ENCODE data around the gene P2RX5.

P2RX5 gene

DNA sequence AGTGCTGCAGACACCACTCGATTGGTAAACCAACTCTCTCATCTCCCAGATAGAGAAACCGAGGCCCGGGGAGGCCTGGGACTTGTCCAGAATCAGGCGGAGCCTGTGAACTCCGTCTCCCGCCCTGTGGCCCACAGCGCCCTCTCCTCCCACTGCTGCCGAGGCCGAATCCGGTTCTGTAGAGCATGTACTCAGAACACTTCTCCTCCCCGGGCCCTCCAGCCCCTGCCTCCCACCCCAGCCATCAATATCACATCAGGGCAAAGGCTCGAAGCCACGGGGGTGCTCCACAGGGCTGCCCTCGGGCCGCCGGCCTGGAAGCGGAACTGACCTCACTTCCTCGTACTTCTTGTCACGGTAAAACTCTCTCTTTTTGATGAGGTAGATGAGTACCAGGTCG lies 14.4 kb downstream of the P2RX5 start:
- no peak for DNase-seq (ENCODE audit: low spot score)

DNA sequence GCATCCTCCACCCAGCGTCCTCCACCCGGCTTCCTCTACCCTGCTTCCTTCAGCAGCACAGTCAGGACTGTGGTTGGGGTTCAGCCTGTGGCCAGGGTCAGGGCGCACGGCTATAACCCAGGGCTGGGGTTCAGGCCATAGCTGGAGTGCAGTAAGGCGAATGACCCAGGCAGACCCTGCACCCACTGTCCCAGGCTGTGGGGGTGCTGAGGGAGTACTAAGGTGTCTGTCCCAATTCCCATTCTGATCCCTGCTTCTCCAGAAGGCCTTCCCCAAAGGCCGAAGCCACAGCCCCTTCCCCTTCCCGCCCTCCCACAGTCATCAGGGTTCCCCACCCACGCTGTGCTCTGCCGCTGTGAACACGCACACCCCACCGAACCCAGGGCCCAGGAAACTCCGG lies 14.9 kb downstream of the P2RX5 start:
- peak; percentile 61 for DNase-seq (ENCODE audit: low spot score)

DNA sequence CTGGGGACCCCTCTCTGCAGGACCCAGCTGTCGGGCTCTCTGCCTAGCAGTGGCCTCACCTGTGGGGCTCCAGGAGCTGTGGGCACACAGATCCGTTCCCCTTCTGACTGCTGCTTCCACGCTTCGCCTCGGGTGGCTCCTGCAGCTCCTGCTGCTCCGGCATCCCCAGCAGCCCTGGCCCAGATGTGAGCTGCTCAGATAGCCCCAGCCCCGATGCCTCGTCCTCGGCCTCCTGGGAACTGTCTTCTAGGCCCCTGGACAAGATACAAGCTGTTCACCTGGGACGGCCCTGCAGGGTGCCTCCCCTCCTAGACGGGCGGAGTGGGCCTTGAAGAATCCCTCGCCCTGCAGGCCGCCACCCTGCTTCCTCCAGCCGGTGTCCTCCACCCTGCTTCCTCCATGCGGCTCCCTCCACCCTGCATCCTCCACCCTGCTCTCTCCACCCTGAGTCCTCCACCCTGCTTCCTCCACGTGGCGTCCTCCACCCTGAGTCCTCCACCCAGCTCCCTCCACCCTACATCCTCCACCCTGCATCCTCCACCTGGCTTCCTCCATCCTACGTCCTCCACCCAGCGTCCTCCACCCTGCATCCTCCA lies 16.3 kb downstream of the P2RX5 start:
- no peak for DNase-seq (ENCODE audit: low spot score)

DNA sequence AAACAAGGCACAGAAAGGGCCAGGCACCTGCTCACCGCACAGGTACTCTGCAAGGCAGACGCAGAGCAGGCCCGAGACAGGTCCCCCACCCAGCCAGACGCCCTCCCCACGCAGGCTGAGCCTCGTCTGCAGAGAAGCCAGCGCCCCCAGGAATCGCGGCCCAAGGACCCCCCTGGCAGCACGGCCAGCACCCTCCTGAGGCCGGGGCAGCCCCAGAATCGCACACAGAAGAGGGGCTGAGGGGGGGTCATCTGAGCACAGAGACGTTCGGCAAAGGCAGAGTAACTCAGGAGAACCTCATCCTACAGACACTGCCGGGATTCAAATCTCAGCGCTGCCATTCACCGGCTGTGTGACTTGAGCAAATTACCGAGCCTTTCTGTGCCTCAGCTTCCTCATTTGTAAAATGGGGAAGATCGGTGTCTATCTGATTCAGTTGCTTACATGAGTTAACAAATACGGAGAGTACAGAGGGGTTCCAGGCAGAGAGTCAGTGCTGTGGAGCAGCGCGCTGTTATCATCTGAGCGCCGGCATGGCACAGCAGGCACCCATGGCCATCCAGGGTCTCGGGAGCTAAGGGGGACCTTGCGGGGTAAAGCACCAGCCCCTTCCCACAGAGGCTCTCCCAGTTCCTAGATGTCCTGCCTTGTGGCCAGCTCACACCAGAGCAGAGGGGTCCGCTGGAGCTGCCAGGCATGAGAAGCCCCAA lies 17.0 kb downstream of the P2RX5 start:
- no peak for DNase-seq (ENCODE audit: low spot score)

DNA sequence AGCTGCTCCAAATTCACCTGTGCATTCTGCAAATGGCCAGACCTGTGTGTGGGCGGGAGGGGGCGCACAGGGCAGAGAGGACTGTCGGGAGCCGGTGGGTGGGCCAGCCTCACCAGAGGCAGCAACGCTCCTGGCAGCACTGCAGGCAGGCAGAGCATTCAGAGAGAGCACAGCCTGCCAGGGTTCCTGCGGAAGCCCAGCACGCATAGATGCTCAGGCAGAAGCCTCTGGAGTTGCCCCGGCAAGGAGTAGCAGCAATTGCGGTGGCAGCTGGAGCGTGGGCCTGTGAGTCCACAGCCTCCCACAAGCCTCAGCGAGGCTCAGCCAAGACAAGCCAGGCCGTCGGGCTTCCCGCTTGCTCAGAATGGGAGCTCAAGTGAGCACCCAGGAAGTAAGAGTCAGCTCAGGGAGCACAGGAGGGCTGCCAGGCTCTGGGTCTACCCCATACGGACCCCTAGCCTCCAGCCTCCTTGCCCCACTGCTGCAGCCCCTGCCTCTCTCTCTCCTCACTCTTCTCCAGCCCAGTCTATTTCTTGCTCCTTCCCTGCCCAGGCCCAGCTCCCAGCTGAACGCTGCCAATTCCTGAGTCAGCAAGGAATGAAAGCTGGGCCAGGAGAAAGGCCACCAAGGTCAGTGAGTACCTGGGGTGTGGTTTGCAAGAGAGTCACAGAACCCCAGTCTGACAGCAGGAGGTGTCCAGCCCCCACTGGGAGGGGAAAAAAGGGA lies 17.7 kb downstream of the P2RX5 start:
- no peak for DNase-seq (ENCODE audit: low spot score)

DNA sequence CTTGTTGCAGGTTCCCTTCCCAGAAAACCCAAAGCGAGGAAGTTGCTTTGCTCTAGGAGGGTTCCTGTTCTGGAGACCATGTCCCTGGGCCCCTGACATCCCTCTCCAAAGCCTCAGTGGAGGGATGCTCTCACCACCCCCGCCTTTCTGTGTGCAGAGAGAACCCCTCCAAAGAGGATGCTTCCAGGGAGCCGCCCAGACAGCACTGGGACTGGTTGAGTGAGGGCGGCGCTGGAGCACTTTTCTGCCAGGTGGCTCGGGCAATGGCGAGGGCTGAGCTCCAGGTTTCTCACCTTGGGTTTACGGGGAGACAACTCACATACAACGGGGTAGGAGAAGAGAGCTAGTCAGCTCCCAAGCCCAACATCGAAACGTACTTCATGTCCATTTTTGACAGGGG lies 20.1 kb downstream of the P2RX5 start:
- DNase-seq (ENCODE audit: low spot score): no peak

DNA sequence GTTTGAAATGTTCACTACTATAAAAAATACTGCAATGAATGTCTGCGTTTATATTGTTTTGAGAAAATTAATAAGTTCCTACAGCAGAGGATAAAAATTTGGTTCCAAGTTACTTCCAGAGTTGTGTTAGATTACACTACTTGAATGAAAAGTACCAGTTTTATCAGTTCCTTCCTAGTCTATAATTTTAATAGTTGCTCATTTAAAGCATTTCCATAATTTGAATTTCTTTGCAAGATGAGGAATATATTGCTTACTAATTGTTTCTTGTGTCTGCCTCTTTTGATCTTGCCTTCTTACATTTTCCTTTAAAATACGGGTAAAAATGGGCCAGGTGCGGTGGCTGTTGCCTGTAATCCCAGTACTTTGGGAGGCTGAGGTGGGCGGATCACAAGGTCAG lies 23.4 kb downstream of the P2RX5 start:
- DNase-seq (ENCODE audit: low spot score): no peak

DNA sequence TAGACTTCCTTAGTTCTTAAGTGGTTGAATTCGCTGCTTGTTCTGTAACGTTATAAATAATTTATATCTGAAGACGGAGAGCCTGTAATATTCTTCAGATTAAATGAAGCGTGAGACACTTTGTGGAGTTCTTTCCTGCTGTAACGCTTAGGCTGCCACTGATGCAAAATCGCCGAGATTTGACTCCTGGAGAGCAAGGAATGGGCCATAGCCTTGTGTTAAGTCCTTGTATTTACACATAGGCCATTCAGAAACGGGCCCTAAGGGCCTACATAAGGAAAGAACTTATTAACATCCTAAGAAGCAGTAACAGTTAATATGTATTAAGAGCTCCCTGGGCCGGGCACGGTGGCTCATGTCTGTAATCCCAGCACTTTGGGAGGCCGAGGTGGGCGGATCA lies 26.4 kb downstream of the P2RX5 start:
- no peak for DNase-seq (ENCODE audit: low spot score)

DNA sequence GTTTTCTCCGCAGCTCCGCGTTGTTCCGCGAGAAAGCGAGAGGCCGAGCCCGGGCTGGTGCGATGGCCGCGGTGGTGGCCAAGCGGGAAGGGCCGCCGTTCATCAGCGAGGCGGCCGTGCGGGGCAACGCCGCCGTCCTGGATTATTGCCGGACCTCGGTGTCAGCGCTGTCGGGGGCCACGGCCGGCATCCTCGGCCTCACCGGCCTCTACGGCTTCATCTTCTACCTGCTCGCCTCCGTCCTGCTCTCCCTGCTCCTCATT lies 26.9 kb downstream of the P2RX5 start:
- DNase-seq (ENCODE audit: low spot score): no peak

DNA sequence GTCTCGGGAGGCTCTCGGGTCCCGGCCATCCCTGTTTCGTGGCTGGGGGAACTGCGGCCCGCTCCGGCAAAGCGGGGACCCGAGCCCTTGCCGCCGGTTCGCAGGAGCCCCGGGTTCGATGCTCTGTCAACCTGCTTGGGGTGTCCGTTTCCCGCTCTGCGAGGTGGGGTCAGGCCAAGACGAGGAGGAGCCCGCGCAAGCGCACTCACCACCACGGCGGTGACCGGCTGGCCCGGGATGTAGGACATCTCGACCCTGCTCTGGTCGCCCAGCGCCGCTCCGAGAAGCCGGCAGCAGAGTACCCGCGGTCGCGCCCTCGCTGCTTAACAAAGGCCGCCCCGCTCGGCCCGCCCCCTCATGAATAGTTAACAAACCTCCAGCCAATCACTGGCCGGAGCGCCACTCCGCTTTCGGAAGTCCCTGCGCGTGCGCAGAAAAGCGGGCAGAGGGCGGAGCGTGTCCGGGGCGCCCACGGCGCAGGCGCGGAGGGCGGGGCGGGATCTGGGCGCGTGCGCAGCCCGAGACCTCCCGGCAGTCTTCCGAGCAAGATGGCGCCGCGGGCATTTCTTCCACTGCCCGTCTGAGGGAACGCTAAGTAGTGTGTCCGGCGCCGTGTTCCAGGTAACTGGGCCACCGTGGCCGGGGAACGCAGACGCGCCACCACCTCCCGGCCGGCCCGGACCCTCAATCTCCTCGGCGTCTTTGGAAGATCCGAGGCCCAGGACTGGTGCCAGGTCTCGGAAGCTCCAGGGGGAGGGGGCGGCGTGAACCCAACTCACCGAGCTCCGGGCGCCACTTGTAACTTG lies 27.5 kb downstream of the P2RX5 start, which contains the start of the genes EMC6 and TAX1BP3:
Gene EMC6 (plus strand): TSS at position 534 of the 806 bp plus-strand sequence. CDS start 335 bp downstream, outside the sequence.
Gene TAX1BP3 (minus strand): TSS at position 300 of the 806 bp plus-strand sequence. CDS start 52 bp downstream, at position 248.
- DNase-seq (ENCODE audit: low spot score): peak; percentile 100

DNA sequence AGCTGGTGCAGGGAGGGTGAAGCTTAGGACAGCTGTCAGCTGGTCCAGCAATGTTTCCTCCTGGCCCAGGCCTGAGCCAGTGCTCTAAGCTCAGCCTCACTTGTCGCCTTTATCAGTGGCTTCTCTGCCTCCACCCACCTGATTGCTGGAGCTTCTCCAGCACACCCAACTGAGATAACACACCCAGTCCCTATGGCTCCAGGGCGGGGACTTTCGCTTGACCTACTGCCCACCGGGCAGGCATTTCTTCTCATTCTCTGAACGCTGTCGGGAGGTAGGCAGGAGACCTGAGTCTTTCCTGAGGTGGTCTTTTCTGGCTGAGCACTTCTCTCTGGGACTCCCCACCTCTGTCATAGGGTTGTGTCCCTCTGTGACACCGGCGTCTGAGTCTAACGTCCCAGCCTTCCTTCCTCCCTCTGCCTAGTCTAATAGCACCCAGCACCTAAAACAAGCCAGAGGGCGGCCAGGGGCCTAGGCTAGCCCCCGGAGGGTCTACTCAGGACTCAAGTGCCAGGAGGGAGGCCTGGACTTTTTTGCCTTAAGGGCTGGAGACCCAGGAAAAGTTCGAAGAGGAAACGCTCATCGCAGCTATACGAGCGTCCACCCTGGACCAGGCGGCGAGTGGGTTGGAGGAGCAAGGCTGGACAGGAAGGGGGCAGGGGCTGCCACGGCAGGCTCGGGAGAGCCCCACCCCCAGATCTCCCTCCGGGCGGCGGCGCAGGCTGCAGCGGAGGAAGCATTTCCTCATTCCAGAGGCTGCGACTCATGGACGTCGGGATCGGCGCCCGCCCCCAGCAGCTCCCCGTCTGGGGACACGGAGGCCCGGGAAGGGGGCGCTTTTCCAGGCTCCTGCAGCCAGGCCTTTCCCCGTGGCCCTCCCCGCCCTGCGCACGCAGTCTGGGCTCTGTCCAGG lies 28.3 kb downstream of the P2RX5 start:
- peak; percentile 96 for DNase-seq (ENCODE audit: low spot score)

DNA sequence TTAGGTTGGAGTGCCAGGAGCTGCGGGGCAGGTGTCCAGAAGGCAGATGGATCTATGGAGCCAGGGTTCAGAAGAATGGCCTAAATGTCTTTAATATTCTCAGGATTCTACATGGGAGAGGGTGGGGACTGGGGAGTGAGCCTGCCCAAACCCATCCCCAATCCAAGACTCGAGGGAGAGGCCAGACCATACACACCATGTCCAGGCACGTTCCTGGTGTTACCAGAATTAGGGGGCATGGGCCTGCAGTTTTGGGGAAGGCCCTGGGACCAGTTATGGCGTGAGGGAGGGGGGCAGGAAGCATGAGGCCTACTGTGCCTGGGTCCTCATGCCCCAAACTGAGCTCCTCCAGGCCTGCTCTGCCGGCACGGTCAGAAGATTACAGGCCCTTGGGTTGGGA lies 29.4 kb downstream of the P2RX5 start:
- no peak for DNase-seq (ENCODE audit: low spot score)

DNA sequence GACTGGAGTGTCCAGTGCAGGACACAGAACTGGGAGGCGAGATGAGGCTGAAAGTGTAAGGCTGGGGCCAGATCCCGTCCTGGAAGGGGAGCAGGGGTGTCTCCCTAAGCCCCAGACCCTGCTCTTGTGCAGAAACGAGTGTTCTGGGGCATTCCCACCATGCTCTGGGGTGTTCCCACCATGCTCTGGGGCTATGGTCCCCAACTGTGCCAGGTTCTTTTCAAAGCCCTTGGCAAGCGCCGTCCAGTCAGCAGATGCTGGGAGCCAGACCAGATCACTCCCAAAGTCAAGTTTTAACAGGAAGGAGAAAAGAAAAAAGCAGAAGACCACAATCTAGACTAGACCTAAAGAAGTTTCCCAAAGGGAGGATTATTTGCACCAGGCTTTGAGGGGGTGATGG lies 30.1 kb downstream of the P2RX5 start:
- DNase-seq (ENCODE audit: low spot score): no peak

DNA sequence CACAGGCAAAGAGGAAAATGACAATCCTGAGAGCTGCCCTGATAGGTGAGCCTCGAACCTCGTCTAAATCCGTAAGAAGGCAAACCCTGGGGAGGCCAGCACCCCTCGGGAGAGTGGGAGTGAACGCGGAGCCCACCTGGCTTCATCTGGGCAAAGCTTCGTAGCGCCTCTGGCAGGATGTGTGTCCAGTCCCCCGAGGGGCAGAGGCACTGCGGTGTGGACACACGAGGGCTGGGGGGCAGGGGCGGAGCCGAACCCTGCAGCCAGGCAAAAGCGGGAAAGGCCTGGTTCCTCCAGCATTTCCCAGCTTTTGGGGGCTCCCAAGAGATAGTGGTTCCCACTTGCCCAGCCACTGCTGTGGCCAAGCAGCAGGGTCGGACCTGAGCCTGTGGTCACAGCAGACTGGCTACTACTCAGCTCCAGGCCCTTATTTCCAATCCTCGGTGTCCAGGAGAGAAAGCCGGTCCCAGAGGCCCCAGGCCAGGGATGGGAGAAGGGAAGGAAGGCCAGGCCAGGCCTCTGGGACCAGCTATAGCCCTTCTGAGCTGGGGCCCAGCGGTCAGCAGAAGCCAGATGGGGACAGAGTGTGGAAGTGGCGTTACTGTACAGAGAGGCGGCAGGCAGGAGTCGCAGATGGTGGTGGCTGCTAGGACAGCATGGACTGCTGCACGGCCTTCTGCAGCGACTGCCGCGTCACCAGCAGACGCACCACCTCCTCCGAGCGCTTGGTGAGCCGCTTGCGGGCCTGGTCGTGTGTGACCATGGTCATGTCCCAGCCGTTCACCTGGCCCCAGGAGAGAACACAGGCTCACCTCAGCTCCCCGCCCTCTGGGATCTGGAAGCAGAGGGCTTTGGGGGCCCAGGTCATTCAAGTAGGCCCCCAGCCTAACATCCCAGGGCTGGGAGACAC lies 32.6 kb downstream of the P2RX5 start:
- DNase-seq (ENCODE audit: low spot score): no peak

DNA sequence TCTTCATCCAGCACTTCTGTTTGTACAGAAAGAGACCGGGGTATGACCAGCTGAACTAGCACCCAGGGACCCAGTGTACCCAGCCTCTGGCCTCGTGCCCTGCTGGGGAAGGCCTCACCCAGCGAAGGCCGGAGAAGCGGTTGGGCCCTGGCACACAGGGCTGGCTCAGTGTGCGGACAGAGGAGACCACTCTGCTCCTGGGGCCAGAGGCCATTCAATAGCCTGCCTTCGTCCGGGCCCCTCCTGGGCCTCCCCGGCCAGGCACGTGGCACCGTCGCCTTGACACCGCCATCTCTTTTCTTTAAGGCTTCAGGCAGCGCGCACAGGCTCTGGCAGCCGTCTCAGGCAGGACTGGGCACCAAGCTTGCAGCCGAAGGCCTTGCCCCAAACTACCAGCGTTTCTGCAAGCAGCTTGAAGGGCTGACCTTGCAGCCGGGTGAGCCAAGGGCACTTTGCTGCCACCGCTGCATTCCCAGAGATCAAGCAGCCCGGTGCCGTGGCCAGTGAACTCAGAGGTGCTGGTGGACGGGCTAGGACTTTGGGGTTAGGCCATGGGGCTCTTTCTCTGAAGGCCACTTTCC lies 35.6 kb downstream of the P2RX5 start:
- DNase-seq (ENCODE audit: low spot score): no peak

DNA sequence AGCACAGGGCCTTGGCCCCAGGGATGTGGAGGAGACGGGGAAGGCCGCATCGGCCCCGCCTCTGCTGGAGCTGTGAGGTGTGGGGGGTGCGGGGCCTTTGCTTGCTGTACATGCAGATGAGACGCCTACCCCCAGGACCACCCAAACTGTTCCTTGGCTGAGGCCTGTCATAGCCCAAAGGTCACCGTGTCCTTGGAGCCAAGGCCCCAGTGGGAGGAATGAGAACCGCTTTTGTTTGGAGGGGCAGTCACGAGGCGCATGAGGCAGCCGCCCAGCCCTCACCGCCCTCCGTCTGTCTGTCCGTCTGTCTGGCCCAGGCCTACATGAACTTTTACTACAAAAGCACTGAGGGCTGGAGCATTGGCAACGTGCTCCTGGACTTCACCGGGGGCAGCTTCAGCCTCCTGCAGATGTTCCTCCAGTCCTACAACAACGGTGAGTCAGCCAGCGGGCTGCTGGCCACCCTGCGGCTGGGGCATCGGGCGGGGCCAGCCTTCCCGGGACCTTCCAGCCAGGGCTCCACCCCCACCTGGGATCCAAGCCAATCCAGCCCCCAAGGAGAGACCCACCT lies 36.3 kb downstream of the P2RX5 start:
- DNase-seq (ENCODE audit: low spot score): no peak

DNA sequence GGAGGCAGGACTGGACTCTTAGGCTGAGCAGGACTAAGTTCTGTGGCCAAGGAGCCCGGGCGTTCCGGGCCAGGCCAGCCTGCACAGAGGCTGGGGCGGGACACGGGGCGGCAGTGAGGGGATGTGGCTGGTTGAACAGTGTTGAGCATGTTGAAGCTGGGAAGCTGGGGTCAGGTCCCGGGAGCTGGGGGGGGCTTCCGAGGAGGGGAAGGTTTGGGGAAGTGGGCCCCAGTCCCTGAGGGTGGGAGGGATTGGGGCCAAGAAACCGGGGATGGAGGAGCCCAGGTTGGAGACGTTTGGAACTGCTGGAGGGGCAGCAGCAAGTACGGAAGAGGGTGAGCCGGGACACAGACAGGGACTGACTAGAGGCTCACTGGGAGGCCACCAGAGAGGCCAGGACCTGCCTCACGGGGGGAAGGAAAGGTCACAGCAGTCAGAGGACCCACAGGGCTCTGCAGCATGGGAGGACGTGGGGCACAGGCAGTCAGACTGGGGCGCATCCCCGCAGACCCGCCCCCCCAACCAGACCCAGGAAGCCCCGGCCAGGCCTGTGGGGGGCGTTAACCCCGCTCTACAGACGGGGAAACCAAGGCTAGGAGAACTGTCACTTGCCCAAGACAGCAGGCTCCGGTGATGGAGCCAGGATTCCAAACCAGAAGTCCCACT lies 37.0 kb downstream of the P2RX5 start:
- DNase-seq (ENCODE audit: low spot score): no peak

DNA sequence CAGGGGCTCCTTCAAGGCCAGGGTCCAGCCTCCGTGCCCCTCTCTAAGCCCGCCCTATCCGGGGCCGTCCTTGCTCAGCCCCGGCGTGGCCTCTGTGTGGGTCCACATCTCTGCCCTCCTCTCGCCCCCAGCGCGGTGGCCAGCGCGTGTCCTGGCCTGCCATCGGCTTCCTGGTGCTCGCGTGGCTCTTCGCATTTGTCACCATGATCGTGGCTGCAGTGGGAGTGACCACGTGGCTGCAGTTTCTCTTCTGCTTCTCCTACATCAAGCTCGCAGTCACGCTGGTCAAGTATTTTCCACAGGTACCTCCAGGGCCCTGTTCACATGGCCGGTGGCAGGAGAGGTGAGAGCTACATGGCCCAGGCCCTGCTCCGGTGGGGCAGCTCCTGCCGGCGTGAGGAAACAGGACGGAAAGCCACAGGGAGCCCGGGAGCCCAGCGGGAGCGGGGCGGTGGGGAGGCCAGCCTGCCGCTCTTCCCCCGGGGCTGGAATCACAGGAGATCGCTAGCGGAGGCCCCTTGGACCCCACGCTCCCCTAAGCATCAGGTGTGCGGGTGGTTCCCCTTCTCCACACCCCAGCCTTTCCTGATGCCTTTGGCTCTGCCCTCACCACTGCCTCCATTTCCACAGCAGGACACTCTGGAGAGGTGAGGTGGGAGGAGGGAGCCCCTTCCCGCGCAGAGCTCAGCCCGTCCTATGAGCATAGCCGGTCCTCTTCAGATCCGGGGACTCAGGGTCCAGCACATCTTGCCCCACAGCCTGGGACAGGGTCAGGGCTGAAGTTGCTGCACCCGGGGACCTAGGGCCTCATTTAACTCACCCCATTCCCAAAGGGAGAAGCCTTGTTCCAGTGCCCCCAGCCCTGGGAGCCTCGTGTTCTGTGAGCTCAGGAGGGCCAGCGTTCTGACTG lies 37.8 kb downstream of the P2RX5 start:
- no peak for DNase-seq (ENCODE audit: low spot score)

Data from left forelimb (tissue), 1 donor.